HCT116 (cell line): ENCODE measurements around the gene ACACA. TPM values are rescaled to one million over a fixed set of nuclear protein-coding genes. Genes with fewer than 3 reads are reported as not detected.

Experiments
- ATAC-seq: fragments of 200-7000 bp; cut with Tn5 transposase; 2 replicates; pipeline ENCODE4 v1.9.1; 2020; ENCODE audit warnings: mild to moderate bottlenecking, moderate library complexity
- BruUV-seq: library from RNA; stranded (reverse); fragments of 400-500 nt; replicated peaks from 2 replicates; lab custom pipeline; 2021; lab: Mats Ljungman, UMichigan
- CTCF ChIA-PET: fragments of 300-600 bp; sonication (Branson Sonifier 250); formaldehyde crosslinking; loops from one replicate; lab custom pipeline; 2021; ENCODE audit warnings: antibody characterized with exemption; lab: Charles Lee
- POLR2A ChIA-PET: fragments of 300-600, 350-600 bp; sonication (Branson Sonifier 250); formaldehyde crosslinking; loops from one replicate; lab custom pipeline; 2021; ENCODE audit warnings: antibody characterized with exemption; lab: Charles Lee
- RAD21 ChIA-PET, 2 experiments: fragments of 300-600 bp; sonication (Branson Sonifier 250); formaldehyde crosslinking; loops; one replicate each; lab custom pipeline; 2023; ENCODE audit warnings: low total read pairs in 2 of 2; ENCODE audit not compliant: uncharacterized antibody in 2 of 2, unreplicated experiment in 2 of 2, low non-redundant PET in 1 of 2; lab: Charles Lee
- DNase-seq: peaks from one replicate; pipeline ENCODE4 v3.0.0-alpha.2; 2010; ENCODE audit warnings: low read depth, low spot score
- H2AFZ ChIP-seq: fragments of 200-600 bp; shearing (Covaris generic), sonication (generic); 2 replicates; pipeline ENCODE4 v1.6.1; 2017; ENCODE audit warnings: low read depth, mixed run types, mixed read lengths, antibody characterized with exemption, low read length; ENCODE audit not compliant: poor library complexity, severe bottlenecking
- H3K27ac ChIP-seq: 2 replicates; pipeline ENCODE4 v1.5.1; 2012; ENCODE audit warnings: low read depth, low read length
- H3K27me3 ChIP-seq: fragments of 200-600 bp; sonication (generic); 2 replicates; pipeline ENCODE4 v1.6.1; 2016; ENCODE audit warnings: mixed run types, low read length, mixed read lengths; ENCODE audit not compliant: insufficient read depth
- H3K36me3 ChIP-seq, 2 experiments: fragments of 200-500 bp in 1 of 2; fragments of 200-600 bp in 1 of 2; sonication (Bioruptor generic) in 1 of 2; sonication (generic) in 1 of 2; 2 replicates each; pipeline versions ENCODE4 v1.5.1 to v1.6.1; 2014 to 2016; ENCODE audit warnings: low read length in 2 of 2, inconsistent platforms in 1 of 2, mixed read lengths in 1 of 2, mixed run types in 1 of 2; ENCODE audit not compliant: insufficient read depth in 2 of 2, control insufficient read depth in 1 of 2
- H3K4me1 ChIP-seq, 2 experiments: fragments of 200-600 bp in 1 of 2; sonication (generic) in 1 of 2; 2 replicates each; pipeline versions ENCODE4 v1.5.1 to v1.6.1; 2012 to 2017; ENCODE audit warnings: low read length in 2 of 2, inconsistent platforms in 1 of 2, mild to moderate bottlenecking in 1 of 2, mixed read lengths in 1 of 2, mixed run types in 1 of 2, moderate library complexity in 1 of 2; ENCODE audit not compliant: insufficient read depth in 2 of 2, control insufficient read depth in 1 of 2
- H3K4me2 ChIP-seq: fragments of 200-600 bp; sonication (generic); 2 replicates; pipeline ENCODE4 v1.6.1; 2017; ENCODE audit warnings: mixed run types, low read length, mixed read lengths
- H3K4me3 ChIP-seq, 2 experiments: fragments of 200-600 bp in 1 of 2; sonication (generic) in 1 of 2; replicated peaks in 1 of 2; 2 replicates each; pipeline ENCODE4 v1.5.1; 2011 to 2016; ENCODE audit warnings: low read length in 2 of 2, control low read depth in 1 of 2, low read depth in 1 of 2, mild to moderate bottlenecking in 1 of 2, mixed read lengths in 1 of 2, mixed run types in 1 of 2
- H3K79me2 ChIP-seq: fragments of 200-600 bp; sonication (generic); 2 replicates; pipeline ENCODE4 v1.6.1; 2017; ENCODE audit warnings: mild to moderate bottlenecking, mixed run types, low read length, moderate library complexity, mixed read lengths; ENCODE audit not compliant: insufficient read depth
- H3K9ac ChIP-seq: fragments of 200-600 bp; sonication (generic); 2 replicates; pipeline ENCODE4 v1.6.1; 2016; ENCODE audit warnings: low read length, mixed read lengths
- H3K9me2 ChIP-seq: fragments of 200-600 bp; sonication (generic), shearing (Covaris generic); 2 replicates; pipeline ENCODE4 v1.6.1; 2017; ENCODE audit warnings: mixed run types, mild to moderate bottlenecking, moderate library complexity; ENCODE audit not compliant: insufficient read depth
- H3K9me3 ChIP-seq, 2 experiments: fragments of 200-500 bp in 1 of 2; fragments of 200-600 bp in 1 of 2; sonication (Bioruptor generic) in 1 of 2; sonication (generic) in 1 of 2; 2 replicates each; pipeline ENCODE4 v1.6.1; 2014 to 2017; ENCODE audit warnings: low read length in 2 of 2, mixed read lengths in 2 of 2, inconsistent platforms in 1 of 2, low read depth in 1 of 2, mild to moderate bottlenecking in 1 of 2, mixed run types in 1 of 2, moderate library complexity in 1 of 2; ENCODE audit not compliant: control insufficient read depth in 1 of 2, insufficient read depth in 1 of 2
- H4K20me1 ChIP-seq: fragments of 200-600 bp; sonication (generic), shearing (Covaris generic); 2 replicates; pipeline ENCODE4 v1.6.1; 2017; ENCODE audit warnings: mixed run types, mild to moderate bottlenecking, moderate library complexity; ENCODE audit not compliant: insufficient read depth
- CTCF ChIP-seq, 3 experiments: fragments of 200-600 bp in 1 of 3; sonication (generic) in 1 of 3; IDR thresholded peaks in 2 of 3; conservative IDR thresholded peaks in 1 of 3; 2 replicates each; pipeline ENCODE4 v1.5.1; 2012 to 2017; ENCODE audit warnings: low read depth in 2 of 3, low read length in 2 of 3, antibody characterized with exemption in 1 of 3, borderline replicate concordance in 1 of 3, control low read depth in 1 of 3, mild to moderate bottlenecking in 1 of 3, mixed read lengths in 1 of 3, mixed run types in 1 of 3, moderate library complexity in 1 of 3; ENCODE audit not compliant: insufficient read depth in 1 of 3
- ELF1 ChIP-seq: IDR thresholded peaks from 2 replicates; pipeline ENCODE4 v1.6.1; 2012; ENCODE audit warnings: low read depth, borderline replicate concordance
- MAX ChIP-seq: IDR thresholded peaks from 2 replicates; pipeline ENCODE4 v1.6.1; 2012
- SIN3A ChIP-seq: IDR thresholded peaks from 2 replicates; pipeline ENCODE4 v1.6.1; 2012; ENCODE audit warnings: low read depth
- SRF ChIP-seq: IDR thresholded peaks from 2 replicates; pipeline ENCODE4 v1.6.1; 2012; ENCODE audit warnings: low read depth
- ZBTB33 ChIP-seq: IDR thresholded peaks from 2 replicates; pipeline ENCODE4 v1.6.1; 2011; ENCODE audit warnings: mild to moderate bottlenecking, low read length, moderate library complexity; ENCODE audit not compliant: insufficient replicate concordance; ENCODE audit errors: extremely low read depth
- intact Hi-C: fragments of 100-400 bp; cut with micrococcal nuclease; formaldehyde crosslinking; loops from 2 replicates; pipeline ENCODE4 v1.10.0; 2022
- total RNA-seq: library from RNA; stranded (reverse); gene quantifications from one replicate; pipeline ENCODE4 v1.2.1, GENCODE V29; 2021; ENCODE audit not compliant: unreplicated experiment

ACACA gene
- total RNA-seq, 1 experiment from 2014 or later = 161 TPM

GRCh38 chr17:37130984-37131446, 275.6 kb downstream of the ACACA start:
- ATAC-seq = no peak
- no peak for DNase-seq

More at GRCh38 chr17:37130984-37131446, 275.6 kb downstream of the ACACA start:
- intact Hi-C loops = no loop called here
- no peak for TF ChIP-seq MAX
- no peak for TF ChIP-seq SRF
- TF ChIP-seq CTCF (IDR thresholded peaks at IDR 0.05 in 2 of 3, conservative IDR thresholded peaks at IDR 0.05 in 1 of 3; ENCODE audit: borderline replicate concordance in 1 of 3, insufficient read depth in 1 of 3, low read depth in 2 of 3, low read length in 2 of 3) = no peak
- no peak for TF ChIP-seq SIN3A
- no peak for TF ChIP-seq ZBTB33
- TF ChIP-seq ELF1 = no peak
- Histone ChIP-seq H3K27ac (no peak overlapping the region), H3K9ac (no peak overlapping the region), H3K4me2 (no peak overlapping the region), H3K9me2 (no peaks in the 10 kb centered on the region), H4K20me1 (no peaks in the 10 kb centered on the region; the same call in 1 of the 2 replicates), H2AFZ (no peak overlapping the region), H3K4me1 (peaks cover 0 to 4% of the 10 kb centered on the region in 2 experiments; a peak in 1 of 4 replicates), H3K79me2 (no peaks in the 10 kb centered on the region), H3K9me3 (no peaks in the 10 kb centered on the region), H3K27me3 (no peaks in the 10 kb centered on the region), H3K4me3 (no peak overlapping the region), H3K36me3 (peaks cover 23 to 24% of the 10 kb centered on the region in 2 experiments)
- POLR2A ChIA-PET = no interaction called here
- CTCF ChIA-PET = no interaction called here
- RAD21 ChIA-PET = no interaction called here
- BruUV-seq = no TSS peak
